DND-41 (cell line): ENCODE data around the gene USP50.
"Not testable (repeated sequence)": the region's sequence is repeated elsewhere in the genome, so short reads cannot be mapped to it uniquely, and the experiment has no call there.

Experiments
- ATAC-seq: fragments of 200-7000 bp; cut with Tn5 transposase; 3 replicates; pipeline ENCODE4 v1.9.1; 2021; ENCODE audit warnings: low read depth; ENCODE audit not compliant: insufficient read depth
- DNase-seq: peaks from one replicate; pipeline ENCODE4 v3.0.0-alpha.2; 2020
- H2AFZ ChIP-seq: 2 replicates; pipeline ENCODE4 v1.6.0; 2012; ENCODE audit warnings: low read depth, low read length
- H3K27ac ChIP-seq: 2 replicates; pipeline ENCODE4 v1.5.1; 2012; ENCODE audit warnings: low read length, inconsistent platforms
- H3K27me3 ChIP-seq: fragments of 200-600 bp; sonication (generic); 2 replicates; pipeline ENCODE4 v1.6.0; 2012; ENCODE audit warnings: low read length, mild to moderate bottlenecking, inconsistent platforms; ENCODE audit not compliant: insufficient read depth, poor library complexity
- H3K36me3 ChIP-seq: 2 replicates; pipeline ENCODE4 v1.5.1; 2012; ENCODE audit warnings: low read length, inconsistent platforms; ENCODE audit not compliant: insufficient read depth
- H3K4me1 ChIP-seq: 2 replicates; pipeline ENCODE4 v1.5.1; 2012; ENCODE audit warnings: mild to moderate bottlenecking, low read length; ENCODE audit not compliant: insufficient read depth
- H3K4me2 ChIP-seq: 2 replicates; pipeline ENCODE4 v1.6.0; 2012; ENCODE audit warnings: mild to moderate bottlenecking, moderate library complexity, low read length, inconsistent platforms; ENCODE audit not compliant: insufficient read depth
- H3K4me3 ChIP-seq, 2 experiments: fragments of 200-600 bp in 1 of 2; shearing (Covaris generic) in 1 of 2; 2 replicates each; pipeline ENCODE4 v1.5.1; 2012 to 2016; ENCODE audit warnings: inconsistent platforms in 2 of 2, low read length in 2 of 2, mild to moderate bottlenecking in 2 of 2, low read depth in 1 of 2, moderate library complexity in 1 of 2
- H3K79me2 ChIP-seq: 2 replicates; pipeline ENCODE4 v1.6.0; 2012; ENCODE audit warnings: low read length, inconsistent platforms; ENCODE audit not compliant: insufficient read depth
- H3K9ac ChIP-seq: 2 replicates; pipeline ENCODE4 v1.6.0; 2012; ENCODE audit warnings: low read depth, mild to moderate bottlenecking, inconsistent platforms, low read length, moderate library complexity
- H3K9me3 ChIP-seq: 2 replicates; pipeline ENCODE4 v1.5.1; 2012; ENCODE audit warnings: low read length, moderate library complexity, mild to moderate bottlenecking, inconsistent platforms; ENCODE audit not compliant: insufficient read depth, severe bottlenecking
- H4K20me1 ChIP-seq: 2 replicates; pipeline ENCODE4 v1.6.0; 2012; ENCODE audit warnings: low read length; ENCODE audit not compliant: insufficient read depth
- CTCF ChIP-seq: IDR thresholded peaks from 2 replicates; pipeline ENCODE4 v1.5.1; 2012; ENCODE audit warnings: borderline replicate concordance, low read length, moderate library complexity, mild to moderate bottlenecking; ENCODE audit not compliant: poor library complexity, severe bottlenecking; ENCODE audit errors: extremely low read depth
- EZH2 ChIP-seq: IDR thresholded peaks from 3 replicates; pipeline ENCODE4 v1.6.1; 2012; ENCODE audit warnings: borderline replicate concordance, low read depth, mild to moderate bottlenecking, moderate library complexity, low read length, inconsistent platforms; ENCODE audit not compliant: severe bottlenecking

The USP50 gene

DNA sequence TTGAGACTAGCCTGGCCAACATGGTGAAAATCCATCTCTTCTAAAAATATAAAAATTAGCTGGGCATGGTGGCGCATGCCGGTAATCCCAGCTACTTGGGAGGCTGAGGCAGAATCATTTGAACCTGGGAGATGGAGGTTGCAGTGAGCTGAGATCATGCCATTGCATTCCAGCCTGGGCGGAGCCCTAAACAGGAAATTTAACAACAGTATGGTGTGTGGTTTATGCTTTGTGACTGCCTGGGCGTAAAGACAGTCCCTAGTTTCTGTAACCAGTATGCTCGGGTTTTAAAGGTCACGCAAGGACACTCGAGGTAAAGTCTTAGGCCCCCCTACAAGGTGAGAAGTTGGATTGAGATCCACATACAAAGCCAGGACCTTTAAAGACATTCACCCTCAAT is 43.3 kb downstream of the USP50 start:
- peaks cover 33% of the 10 kb centered on the region for H3K36me3 ChIP-seq

DNA sequence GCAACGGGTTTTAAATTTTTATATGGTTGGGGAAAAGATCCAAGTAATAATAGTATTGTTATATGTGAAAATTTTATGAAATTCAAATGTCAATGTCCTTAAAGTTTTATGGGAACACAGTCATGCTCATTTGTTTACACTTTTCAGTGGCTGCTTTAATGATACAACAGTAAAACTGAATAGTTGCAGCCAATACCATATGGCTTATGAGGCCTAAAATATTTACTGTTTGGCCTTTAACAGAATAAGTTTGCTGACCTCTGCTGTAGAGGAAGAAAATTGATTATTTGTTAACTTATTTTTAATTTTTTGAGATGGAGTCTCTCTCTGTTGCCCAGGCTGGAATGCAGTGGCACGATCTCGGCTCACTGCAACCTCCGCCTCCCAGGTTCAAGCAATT is 44.7 kb downstream of the USP50 start:
- Histone ChIP-seq H3K9ac (no peak overlapping the region), H3K79me2 (no peaks in the 10 kb centered on the region), H3K36me3 (peaks cover 39% of the 10 kb centered on the region), H2AFZ (no peak overlapping the region), H3K27ac (no peak overlapping the region), H4K20me1 (no peaks in the 10 kb centered on the region), H3K27me3 (no peaks in the 10 kb centered on the region), H3K4me2 (no peak overlapping the region), H3K4me3 (no peak overlapping the region), H3K9me3 (no peaks in the 10 kb centered on the region), H3K4me1 (no peaks in the 10 kb centered on the region)
- DNase-seq (no peak), ATAC-seq (no peak)
- TF ChIP-seq CTCF (no peak), EZH2 (no peak)

More for the DNA sequence above, 43.3 kb downstream of the USP50 start:
- no peak for TF ChIP-seq CTCF
- TF ChIP-seq EZH2 = no peak
- Histone ChIP-seq H4K20me1 (no peaks in the 10 kb centered on the region), H3K9ac (no peak overlapping the region), H3K27ac (no peak overlapping the region), H3K9me3 (no peaks in the 10 kb centered on the region), H3K27me3 (no peaks in the 10 kb centered on the region), H3K4me1 (no peaks in the 10 kb centered on the region), H3K4me2 (no peak overlapping the region), H3K79me2 (no peaks in the 10 kb centered on the region), H2AFZ (no peak overlapping the region), H3K4me3 (no peak overlapping the region)
- DNase-seq (no peak), ATAC-seq (no peak)

- H3K27me3 ChIP-seq = no peaks in the 10 kb centered on the region
- no peaks in the 10 kb centered on the region for H3K9me3 ChIP-seq
- no peak overlapping the region for H3K4me2 ChIP-seq
- H3K4me3 ChIP-seq = no peak overlapping the region
- H3K4me1 ChIP-seq = no peaks in the 10 kb centered on the region
- ATAC-seq (no peak), DNase-seq (no peak)
- peaks cover 42% of the 10 kb centered on the region for H3K36me3 ChIP-seq
- H3K9ac ChIP-seq = no peak overlapping the region
- H3K27ac ChIP-seq = no peak overlapping the region
- H3K79me2 ChIP-seq = no peaks in the 10 kb centered on the region
- TF ChIP-seq EZH2 (no peak), CTCF (no peak)
- H4K20me1 ChIP-seq = no peaks in the 10 kb centered on the region
- no peak overlapping the region for H2AFZ ChIP-seq
Measured at GRCh38 chr15:50500352-50500751, 46.1 kb downstream of the USP50 start.

GRCh38 chr15:50496692-50497091 is 49.8 kb downstream of the USP50 start:
- Histone ChIP-seq H3K27ac (no peak overlapping the region), H4K20me1 (no peaks in the 10 kb centered on the region), H3K79me2 (no peaks in the 10 kb centered on the region), H3K9me3 (no peaks in the 10 kb centered on the region), H3K4me1 (no peaks in the 10 kb centered on the region), H3K9ac (no peak overlapping the region), H3K4me3 (no peak overlapping the region), H3K4me2 (no peak overlapping the region), H3K36me3 (peaks cover 74% of the 10 kb centered on the region), H3K27me3 (no peaks in the 10 kb centered on the region), H2AFZ (no peak overlapping the region)
- no peak for DNase-seq
- TF ChIP-seq EZH2 (no peak), CTCF (no peak)
- no peak for ATAC-seq

DNA sequence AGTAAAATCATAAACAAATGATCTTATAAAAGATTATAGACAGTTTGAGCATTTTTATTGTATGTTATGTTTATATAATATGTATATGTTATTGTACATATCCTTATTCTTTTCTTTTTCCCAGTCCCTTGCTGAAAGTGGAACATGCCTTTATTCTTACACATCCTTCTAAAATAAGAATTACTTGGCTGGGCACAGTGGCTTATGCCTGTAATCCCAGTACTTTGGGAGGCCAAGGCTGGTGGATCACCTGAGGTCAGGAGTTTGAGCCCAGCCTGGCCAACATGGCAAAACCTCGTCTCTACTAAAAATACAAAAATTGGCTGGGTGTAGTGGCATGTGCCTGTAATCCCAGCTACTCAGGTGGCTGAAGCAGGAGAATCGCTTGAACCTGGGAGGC is 51.9 kb downstream of the USP50 start:
- peaks cover 73% of the 10 kb centered on the region for H3K36me3 ChIP-seq
- not testable (repeated sequence) for H3K27me3 ChIP-seq, H3K9ac ChIP-seq, H3K4me1 ChIP-seq, H3K4me3 ChIP-seq, H3K4me2 ChIP-seq, DNase-seq, H3K27ac ChIP-seq, H3K79me2 ChIP-seq, ATAC-seq, H2AFZ ChIP-seq, H4K20me1 ChIP-seq, H3K9me3 ChIP-seq
